Endodermal cell (in vitro differentiated cells): ENCODE results near the gene KDELR3. TPM values are rescaled to one million over a fixed set of nuclear protein-coding genes. Genes with fewer than 3 reads are reported as not detected.
A peak's percentile ranks its signal among the peaks of the same experiment; 100 is the strongest.

Experiments used
- DNase-seq: peaks from one replicate; pipeline ENCODE4 v3.0.0-alpha.2; 2017
- H3K27ac ChIP-seq: 2 replicates; pipeline ENCODE4 v1.5.1; 2013; ENCODE audit warnings: mild to moderate bottlenecking, low read depth, low read length, moderate library complexity
- H3K27me3 ChIP-seq: 2 replicates; pipeline ENCODE4 v1.6.1; 2013; ENCODE audit warnings: mild to moderate bottlenecking, low read length, moderate library complexity; ENCODE audit not compliant: insufficient read depth, control insufficient read depth, poor library complexity, severe bottlenecking
- H3K36me3 ChIP-seq: 2 replicates; pipeline ENCODE4 v1.7.0; 2013; ENCODE audit warnings: mild to moderate bottlenecking, low read length, moderate library complexity; ENCODE audit not compliant: control insufficient read depth, insufficient read depth
- H3K4me1 ChIP-seq: one replicate; pipeline ENCODE4 v1.7.0; 2013; ENCODE audit warnings: low read length; ENCODE audit not compliant: control insufficient read depth, insufficient read depth
- H3K4me3 ChIP-seq: 2 replicates; pipeline ENCODE4 v1.5.1; 2013; ENCODE audit warnings: mild to moderate bottlenecking, low read length, moderate library complexity
- H3K9ac ChIP-seq: 2 replicates; pipeline ENCODE4 v1.6.1; 2013; ENCODE audit warnings: mild to moderate bottlenecking, low read length, moderate library complexity; ENCODE audit not compliant: poor library complexity, severe bottlenecking; ENCODE audit errors: extremely low read depth
- H3K9me3 ChIP-seq: 2 replicates; pipeline ENCODE4 v1.6.1; 2013; ENCODE audit warnings: mild to moderate bottlenecking, low read length, moderate library complexity; ENCODE audit not compliant: control insufficient read depth
- H3K27ac Mint-ChIP-seq: 2 replicates; pipeline ENCODE4 v1.8.0; 2020; ENCODE audit warnings: mixed read lengths
- H3K27me3 Mint-ChIP-seq: 2 replicates; pipeline ENCODE4 v1.8.0; 2021; ENCODE audit warnings: mild to moderate bottlenecking, mixed read lengths; ENCODE audit not compliant: insufficient read depth
- H3K36me3 Mint-ChIP-seq: 2 replicates; pipeline ENCODE4 v1.8.0; 2020; ENCODE audit warnings: low read depth, mixed read lengths
- H3K4me1 Mint-ChIP-seq: 2 replicates; pipeline ENCODE4 v1.8.0; 2020; ENCODE audit warnings: mixed read lengths
- H3K4me3 Mint-ChIP-seq: 2 replicates; pipeline ENCODE4 v1.8.0; 2020; ENCODE audit warnings: mild to moderate bottlenecking, moderate library complexity, mixed read lengths
- H3K9me3 Mint-ChIP-seq: 2 replicates; pipeline ENCODE4 v1.8.0; 2020; ENCODE audit warnings: mild to moderate bottlenecking, mixed read lengths
- whole genome bisulfite sequencing, 2 experiments: methylation state at CpG; one replicate each; pipeline versions ENCODE4 v1.1.5 to v1.1.7; 2013; ENCODE audit warnings: missing lambda C conversion rate in 2 of 2, mixed read lengths in 1 of 2; ENCODE audit not compliant: insufficient coverage in 1 of 2, insufficient read length in 1 of 2; 5-methylcytosine and 5-hydroxymethylcytosine counted together
- total RNA-seq, 2 donors: library from RNA; stranded (reverse); fragmentation: NEBNext Ultra II Directional in 1 of 2; extraction: Animal tissue kit (Norgen Biotek cat#: 25700) in 1 of 2; gene quantifications; 2 replicates in 1 of 2; 3 replicates in 1 of 2; pipeline ENCODE4 v1.2.1, GENCODE V29; 2021
- TF ChIP-seq, protein P1 (sequence below): fragments of 200-600 bp; sonication (generic); conservative IDR thresholded peaks from 2 replicates; pipeline ENCODE4 v1.5.0; 2021; ENCODE audit warnings: antibody characterized with exemption, mild to moderate bottlenecking

Gene KDELR3
- total RNA-seq, 2 donors from 2014 or later, result 11.4 to 14.9 TPM

DNA sequence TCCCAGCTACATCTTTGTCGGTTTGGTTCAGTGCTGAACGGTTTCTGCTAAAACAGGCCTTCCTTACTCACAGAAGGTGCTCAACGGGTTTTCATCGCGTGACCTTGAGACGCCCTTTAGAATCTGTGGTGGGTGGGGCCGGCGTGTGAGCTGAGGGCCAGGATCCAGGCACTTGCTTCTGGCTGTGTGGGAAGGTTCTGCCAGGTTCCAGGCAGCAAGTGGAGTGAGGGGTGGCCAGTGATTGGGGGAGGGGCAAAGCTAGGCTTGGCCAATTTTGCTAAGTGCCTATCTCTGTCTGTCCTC, 48.1 kb upstream of the KDELR3 start:
- Histone ChIP-seq H3K4me1 (no peaks in the 10 kb centered on the region), H3K9me3 (no peaks in the 10 kb centered on the region), H3K27ac (no peak overlapping the region), H3K4me3 (no peak overlapping the region), H3K36me3 (no peaks in the 10 kb centered on the region), H3K27me3 (no peaks in the 10 kb centered on the region), H3K9ac (no peak overlapping the region)
- Mint-ChIP-seq H3K27me3 (no peaks in the 10 kb centered on the region), H3K4me3 (no peak overlapping the region), H3K9me3 (no peaks in the 10 kb centered on the region), H3K36me3 (no peaks in the 10 kb centered on the region), H3K27ac (no peak overlapping the region), H3K4me1 (peaks cover 9% of the 10 kb centered on the region)
- DNase-seq, result no peak
- 90 to 96% methylated on average over 3 to 8 of the region's 8 CpGs for WGBS, 2 experiments
- TF ChIP-seq, protein P1, sequence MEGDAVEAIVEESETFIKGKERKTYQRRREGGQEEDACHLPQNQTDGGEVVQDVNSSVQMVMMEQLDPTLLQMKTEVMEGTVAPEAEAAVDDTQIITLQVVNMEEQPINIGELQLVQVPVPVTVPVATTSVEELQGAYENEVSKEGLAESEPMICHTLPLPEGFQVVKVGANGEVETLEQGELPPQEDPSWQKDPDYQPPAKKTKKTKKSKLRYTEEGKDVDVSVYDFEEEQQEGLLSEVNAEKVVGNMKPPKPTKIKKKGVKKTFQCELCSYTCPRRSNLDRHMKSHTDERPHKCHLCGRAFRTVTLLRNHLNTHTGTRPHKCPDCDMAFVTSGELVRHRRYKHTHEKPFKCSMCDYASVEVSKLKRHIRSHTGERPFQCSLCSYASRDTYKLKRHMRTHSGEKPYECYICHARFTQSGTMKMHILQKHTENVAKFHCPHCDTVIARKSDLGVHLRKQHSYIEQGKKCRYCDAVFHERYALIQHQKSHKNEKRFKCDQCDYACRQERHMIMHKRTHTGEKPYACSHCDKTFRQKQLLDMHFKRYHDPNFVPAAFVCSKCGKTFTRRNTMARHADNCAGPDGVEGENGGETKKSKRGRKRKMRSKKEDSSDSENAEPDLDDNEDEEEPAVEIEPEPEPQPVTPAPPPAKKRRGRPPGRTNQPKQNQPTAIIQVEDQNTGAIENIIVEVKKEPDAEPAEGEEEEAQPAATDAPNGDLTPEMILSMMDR, result no peak

DNA sequence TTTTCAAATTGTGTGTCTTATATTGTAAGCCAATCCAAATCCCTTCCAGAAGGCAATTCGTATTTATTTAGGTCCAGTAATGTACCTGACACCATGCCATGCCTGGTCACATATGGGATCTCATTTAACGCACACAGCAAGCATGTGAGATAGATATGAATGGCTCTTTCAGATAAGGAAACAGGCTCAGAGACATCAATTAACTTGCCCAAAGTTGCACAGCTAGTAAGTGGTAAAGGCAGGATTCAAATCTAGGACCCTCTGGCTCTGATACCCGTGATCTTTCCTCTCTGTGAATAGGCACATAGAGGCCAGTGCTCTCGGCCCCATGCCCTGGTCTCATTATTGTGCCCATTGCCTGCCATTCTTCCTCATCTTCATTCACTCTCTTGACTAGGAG, 47.2 kb upstream of the KDELR3 start:
- no peak overlapping the region for H3K4me3 Mint-ChIP-seq
- Histone ChIP-seq H3K9me3 (no peaks in the 10 kb centered on the region), H3K9ac (no peak overlapping the region), H3K4me1 (no peaks in the 10 kb centered on the region), H3K27me3 (no peaks in the 10 kb centered on the region), H3K27ac (no peak overlapping the region), H3K36me3 (no peaks in the 10 kb centered on the region), H3K4me3 (no peak overlapping the region)
- peaks cover 9% of the 10 kb centered on the region for H3K4me1 Mint-ChIP-seq
- no peaks in the 10 kb centered on the region for H3K9me3 Mint-ChIP-seq
- TF ChIP-seq, protein P1, result no peak
- H3K36me3 Mint-ChIP-seq, result no peaks in the 10 kb centered on the region
- WGBS, 2 experiments, result 90 to 96% methylated on average over 3 to 4 of the region's 4 CpGs
- DNase-seq, result no peak
- no peak overlapping the region for H3K27ac Mint-ChIP-seq
- H3K27me3 Mint-ChIP-seq, result no peaks in the 10 kb centered on the region

DNA sequence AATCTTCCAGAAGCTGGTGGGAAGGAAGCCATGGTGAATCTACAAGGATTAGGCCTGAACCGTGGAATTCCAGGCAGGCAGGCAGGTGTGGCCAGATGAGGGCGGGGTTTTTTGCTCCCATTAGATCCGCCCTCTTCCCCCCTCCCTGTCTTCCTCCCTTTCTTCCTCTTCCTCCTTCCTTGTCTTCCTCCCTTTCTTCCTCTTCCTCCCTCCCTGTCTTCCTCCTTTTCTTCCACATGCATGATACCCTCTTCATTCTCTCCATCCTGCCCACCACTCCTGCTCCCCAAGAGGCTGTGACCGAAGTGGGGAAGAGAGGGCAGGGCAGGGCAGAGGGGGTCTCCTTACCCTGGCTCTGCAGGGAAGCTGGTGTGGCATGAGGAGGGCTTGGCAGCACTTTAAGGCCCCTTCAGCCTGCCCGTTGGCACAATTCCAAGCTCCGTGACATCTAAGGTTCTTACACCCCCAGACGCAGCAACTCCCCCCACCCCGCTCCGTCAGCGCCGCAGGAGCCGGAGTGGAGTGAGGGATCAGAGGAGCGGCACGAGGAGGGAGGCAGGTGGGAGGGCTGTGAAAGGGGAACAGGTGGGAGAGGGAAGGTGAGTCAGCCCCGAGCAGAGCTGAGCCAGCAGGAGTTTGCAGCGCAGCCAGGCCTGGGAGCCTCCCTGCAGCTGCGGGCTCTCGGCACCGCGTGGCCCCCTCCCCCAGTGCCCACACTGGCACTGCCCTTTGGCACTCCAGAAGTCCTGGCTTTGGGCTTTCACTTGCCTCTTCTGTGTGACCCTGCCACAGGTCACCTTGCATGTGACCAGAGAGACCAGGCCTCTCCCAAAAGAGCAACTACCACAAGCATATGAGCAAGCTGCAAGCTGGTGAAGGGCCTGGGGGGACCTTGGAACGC, 45.0 kb upstream of the KDELR3 start:
- Mint-ChIP-seq H3K9me3 (no peaks in the 10 kb centered on the region), H3K27ac (peak overlapping the region; percentile 75), H3K4me1 (peaks cover 7% of the 10 kb centered on the region), H3K27me3 (no peaks in the 10 kb centered on the region), H3K36me3 (no peaks in the 10 kb centered on the region), H3K4me3 (no peak overlapping the region)
- WGBS, 2 experiments, result 79 to 80% methylated on average over 13 to 21 of the region's 21 CpGs
- H3K4me1 ChIP-seq, result no peaks in the 10 kb centered on the region
- H3K36me3 ChIP-seq, result no peaks in the 10 kb centered on the region
- peak; percentile 80 for DNase-seq
- no peaks in the 10 kb centered on the region for H3K27me3 ChIP-seq
- H3K9ac ChIP-seq, result no peak overlapping the region
- TF ChIP-seq, protein P1, result no peak
- H3K4me3 ChIP-seq, result no peak overlapping the region
- H3K27ac ChIP-seq, result no peak overlapping the region
- no peaks in the 10 kb centered on the region for H3K9me3 ChIP-seq
